Islet of Langerhans (tissue), 1 donor: Measurements from ENCODE around the gene ETV3.
"Not testable (repeated sequence)": the region's sequence is repeated elsewhere in the genome, so short reads cannot be mapped to it uniquely, and the experiment has no call there.

ENCODE experiments used
- FAIRE-seq: peaks from one replicate; lab custom pipeline; 2011; peaks lifted over from hg19 to GRCh38; lab: Jason Lieb, UNC

ETV3 gene

GRCh38 chr1:157111396-157112165 is 26.6 kb downstream of the ETV3 start:
- FAIRE-seq: no peak

GRCh38 chr1:157110686-157111085 is 27.5 kb downstream of the ETV3 start:
- no peak for FAIRE-seq

- FAIRE-seq: no peak
Measured at GRCh38 chr1:157110003-157110402, 28.2 kb downstream of the ETV3 start.

- FAIRE-seq: no peak
Measured at GRCh38 chr1:157108448-157108847, 29.7 kb downstream of the ETV3 start.

GRCh38 chr1:157107702-157108101 is 30.5 kb downstream of the ETV3 start:
- FAIRE-seq: no peak

GRCh38 chr1:157106813-157107189 is 31.4 kb downstream of the ETV3 start:
- FAIRE-seq: no peak

GRCh38 chr1:157105988-157106812 is 32.0 kb downstream of the ETV3 start:
- no peak for FAIRE-seq

GRCh38 chr1:157105298-157105987 is 32.8 kb downstream of the ETV3 start:
- no peak for FAIRE-seq

- FAIRE-seq: no peak
Measured at GRCh38 chr1:157104598-157105293, 33.4 kb downstream of the ETV3 start.

- FAIRE-seq: no peak
Measured at GRCh38 chr1:157103268-157103667, 34.9 kb downstream of the ETV3 start.

GRCh38 chr1:157101149-157101548 is 37.0 kb downstream of the ETV3 start:
- FAIRE-seq: no peak

- FAIRE-seq: no peak
Measured at GRCh38 chr1:157099633-157100009, 38.6 kb downstream of the ETV3 start, which contains the start of gene ETV3L. Gene ETV3L (minus strand): TSS chr1:157099808. CDS start chr1:157099523, 285 bp downstream.

- FAIRE-seq: not testable (repeated sequence)
Measured at GRCh38 chr1:157098987-157099632, 39.1 kb downstream of the ETV3 start.

- FAIRE-seq: no peak
Measured at GRCh38 chr1:157098519-157098918, 39.7 kb downstream of the ETV3 start.

GRCh38 chr1:157097692-157098091 is 40.5 kb downstream of the ETV3 start:
- FAIRE-seq: no peak

- FAIRE-seq: no peak
Measured at GRCh38 chr1:157096881-157097280, 41.3 kb downstream of the ETV3 start.

GRCh38 chr1:157095551-157095950 is 42.6 kb downstream of the ETV3 start:
- FAIRE-seq: no peak

- no peak for FAIRE-seq
Measured at GRCh38 chr1:157095091-157095490, 43.1 kb downstream of the ETV3 start.

- no peak for FAIRE-seq
Measured at GRCh38 chr1:157092831-157093230, 45.4 kb downstream of the ETV3 start.

- FAIRE-seq: no peak
Measured at GRCh38 chr1:157091668-157092273, 46.4 kb downstream of the ETV3 start.

- FAIRE-seq: no peak
Measured at GRCh38 chr1:157091186-157091585, 47.0 kb downstream of the ETV3 start.
